HCT116 (cell line): ENCODE measurements around the gene ZNF784. TPM values are rescaled to one million over a fixed set of nuclear protein-coding genes. Genes with fewer than 3 reads are reported as not detected.
A peak's percentile ranks its signal among the peaks of the same experiment; 100 is the strongest.

Experiments used
- ATAC-seq: fragments of 200-7000 bp; cut with Tn5 transposase; 2 replicates; pipeline ENCODE4 v1.9.1; 2020; ENCODE audit warnings: mild to moderate bottlenecking, moderate library complexity
- BruUV-seq: library from RNA; stranded (reverse); fragments of 400-500 nt; replicated peaks from 2 replicates; lab custom pipeline; 2021; lab: Mats Ljungman, UMichigan
- CTCF ChIA-PET: fragments of 300-600 bp; sonication (Branson Sonifier 250); formaldehyde crosslinking; loops from one replicate; lab custom pipeline; 2021; ENCODE audit warnings: antibody characterized with exemption; lab: Charles Lee
- POLR2A ChIA-PET: fragments of 300-600, 350-600 bp; sonication (Branson Sonifier 250); formaldehyde crosslinking; loops from one replicate; lab custom pipeline; 2021; ENCODE audit warnings: antibody characterized with exemption; lab: Charles Lee
- RAD21 ChIA-PET, 2 experiments: fragments of 300-600 bp; sonication (Branson Sonifier 250); formaldehyde crosslinking; loops; one replicate each; lab custom pipeline; 2023; ENCODE audit warnings: low total read pairs in 2 of 2; ENCODE audit not compliant: uncharacterized antibody in 2 of 2, unreplicated experiment in 2 of 2, low non-redundant PET in 1 of 2; lab: Charles Lee
- DNase-seq: peaks from one replicate; pipeline ENCODE4 v3.0.0-alpha.2; 2010; ENCODE audit warnings: low read depth, low spot score
- H2AFZ ChIP-seq: fragments of 200-600 bp; shearing (Covaris generic), sonication (generic); 2 replicates; pipeline ENCODE4 v1.6.1; 2017; ENCODE audit warnings: low read depth, mixed run types, mixed read lengths, antibody characterized with exemption, low read length; ENCODE audit not compliant: poor library complexity, severe bottlenecking
- H3K27ac ChIP-seq: 2 replicates; pipeline ENCODE4 v1.5.1; 2012; ENCODE audit warnings: low read depth, low read length
- H3K27me3 ChIP-seq: fragments of 200-600 bp; sonication (generic); 2 replicates; pipeline ENCODE4 v1.6.1; 2016; ENCODE audit warnings: mixed run types, low read length, mixed read lengths; ENCODE audit not compliant: insufficient read depth
- H3K36me3 ChIP-seq, 2 experiments: fragments of 200-500 bp in 1 of 2; fragments of 200-600 bp in 1 of 2; sonication (Bioruptor generic) in 1 of 2; sonication (generic) in 1 of 2; 2 replicates each; pipeline versions ENCODE4 v1.5.1 to v1.6.1; 2014 to 2016; ENCODE audit warnings: low read length in 2 of 2, inconsistent platforms in 1 of 2, mixed read lengths in 1 of 2, mixed run types in 1 of 2; ENCODE audit not compliant: insufficient read depth in 2 of 2, control insufficient read depth in 1 of 2
- H3K4me1 ChIP-seq, 2 experiments: fragments of 200-600 bp in 1 of 2; sonication (generic) in 1 of 2; 2 replicates each; pipeline versions ENCODE4 v1.5.1 to v1.6.1; 2012 to 2017; ENCODE audit warnings: low read length in 2 of 2, inconsistent platforms in 1 of 2, mild to moderate bottlenecking in 1 of 2, mixed read lengths in 1 of 2, mixed run types in 1 of 2, moderate library complexity in 1 of 2; ENCODE audit not compliant: insufficient read depth in 2 of 2, control insufficient read depth in 1 of 2
- H3K4me2 ChIP-seq: fragments of 200-600 bp; sonication (generic); 2 replicates; pipeline ENCODE4 v1.6.1; 2017; ENCODE audit warnings: mixed run types, low read length, mixed read lengths
- H3K4me3 ChIP-seq, 2 experiments: fragments of 200-600 bp in 1 of 2; sonication (generic) in 1 of 2; replicated peaks in 1 of 2; 2 replicates each; pipeline ENCODE4 v1.5.1; 2011 to 2016; ENCODE audit warnings: low read length in 2 of 2, control low read depth in 1 of 2, low read depth in 1 of 2, mild to moderate bottlenecking in 1 of 2, mixed read lengths in 1 of 2, mixed run types in 1 of 2
- H3K79me2 ChIP-seq: fragments of 200-600 bp; sonication (generic); 2 replicates; pipeline ENCODE4 v1.6.1; 2017; ENCODE audit warnings: mild to moderate bottlenecking, mixed run types, low read length, moderate library complexity, mixed read lengths; ENCODE audit not compliant: insufficient read depth
- H3K9ac ChIP-seq: fragments of 200-600 bp; sonication (generic); 2 replicates; pipeline ENCODE4 v1.6.1; 2016; ENCODE audit warnings: low read length, mixed read lengths
- H3K9me2 ChIP-seq: fragments of 200-600 bp; sonication (generic), shearing (Covaris generic); 2 replicates; pipeline ENCODE4 v1.6.1; 2017; ENCODE audit warnings: mixed run types, mild to moderate bottlenecking, moderate library complexity; ENCODE audit not compliant: insufficient read depth
- H3K9me3 ChIP-seq, 2 experiments: fragments of 200-500 bp in 1 of 2; fragments of 200-600 bp in 1 of 2; sonication (Bioruptor generic) in 1 of 2; sonication (generic) in 1 of 2; 2 replicates each; pipeline ENCODE4 v1.6.1; 2014 to 2017; ENCODE audit warnings: low read length in 2 of 2, mixed read lengths in 2 of 2, inconsistent platforms in 1 of 2, low read depth in 1 of 2, mild to moderate bottlenecking in 1 of 2, mixed run types in 1 of 2, moderate library complexity in 1 of 2; ENCODE audit not compliant: control insufficient read depth in 1 of 2, insufficient read depth in 1 of 2
- H4K20me1 ChIP-seq: fragments of 200-600 bp; sonication (generic), shearing (Covaris generic); 2 replicates; pipeline ENCODE4 v1.6.1; 2017; ENCODE audit warnings: mixed run types, mild to moderate bottlenecking, moderate library complexity; ENCODE audit not compliant: insufficient read depth
- CEBPB ChIP-seq: IDR thresholded peaks from 2 replicates; pipeline ENCODE4 v1.6.1; 2012; ENCODE audit warnings: low read depth
- CTCF ChIP-seq, 3 experiments: fragments of 200-600 bp in 1 of 3; sonication (generic) in 1 of 3; IDR thresholded peaks in 2 of 3; conservative IDR thresholded peaks in 1 of 3; 2 replicates each; pipeline ENCODE4 v1.5.1; 2012 to 2017; ENCODE audit warnings: low read depth in 2 of 3, low read length in 2 of 3, antibody characterized with exemption in 1 of 3, borderline replicate concordance in 1 of 3, control low read depth in 1 of 3, mild to moderate bottlenecking in 1 of 3, mixed read lengths in 1 of 3, mixed run types in 1 of 3, moderate library complexity in 1 of 3; ENCODE audit not compliant: insufficient read depth in 1 of 3
- EGR1 ChIP-seq: IDR thresholded peaks from 2 replicates; pipeline ENCODE4 v1.6.1; 2012; ENCODE audit warnings: low read depth
- ELF1 ChIP-seq: IDR thresholded peaks from 2 replicates; pipeline ENCODE4 v1.6.1; 2012; ENCODE audit warnings: low read depth, borderline replicate concordance
- EZH2 ChIP-seq: fragments of 200-600 bp; sonication (generic); IDR thresholded peaks from 2 replicates; pipeline ENCODE4 v1.6.1; 2017; ENCODE audit warnings: antibody characterized with exemption, mixed run types
- EZH2phosphoT487 ChIP-seq: fragments of 200-600 bp; IDR thresholded peaks from 2 replicates; pipeline ENCODE4 v1.6.1; 2018; ENCODE audit warnings: antibody characterized with exemption, borderline replicate concordance
- FOSL1 ChIP-seq: IDR thresholded peaks from 2 replicates; pipeline ENCODE4 v1.6.1; 2012; ENCODE audit warnings: low read depth
- JUND ChIP-seq: IDR thresholded peaks from 2 replicates; pipeline ENCODE4 v1.6.1; 2012
- MAX ChIP-seq: IDR thresholded peaks from 2 replicates; pipeline ENCODE4 v1.6.1; 2012
- POLR2A ChIP-seq: IDR thresholded peaks from 2 replicates; pipeline ENCODE4 v1.7.0; 2011; ENCODE audit warnings: borderline replicate concordance; ENCODE audit not compliant: insufficient read depth, insufficient read length; ENCODE audit errors: extremely low read depth
- SRF ChIP-seq: IDR thresholded peaks from 2 replicates; pipeline ENCODE4 v1.6.1; 2012; ENCODE audit warnings: low read depth
- YY1 ChIP-seq: IDR thresholded peaks from 2 replicates; pipeline ENCODE4 v1.6.1; 2011; ENCODE audit warnings: low read length, low read depth, moderate library complexity, mild to moderate bottlenecking; ENCODE audit not compliant: insufficient replicate concordance; ENCODE audit errors: extremely low read depth
- ZFX ChIP-seq: fragments of 450-650 bp; IDR thresholded peaks from 2 replicates; pipeline ENCODE4 v1.6.1; 2017
- intact Hi-C: fragments of 100-400 bp; cut with micrococcal nuclease; formaldehyde crosslinking; loops from 2 replicates; pipeline ENCODE4 v1.10.0; 2022
- total RNA-seq: library from RNA; stranded (reverse); gene quantifications from one replicate; pipeline ENCODE4 v1.2.1, GENCODE V29; 2021; ENCODE audit not compliant: unreplicated experiment

ZNF784 gene
- total RNA-seq, 1 experiment from 2014 or later, result 5.3 TPM

DNA sequence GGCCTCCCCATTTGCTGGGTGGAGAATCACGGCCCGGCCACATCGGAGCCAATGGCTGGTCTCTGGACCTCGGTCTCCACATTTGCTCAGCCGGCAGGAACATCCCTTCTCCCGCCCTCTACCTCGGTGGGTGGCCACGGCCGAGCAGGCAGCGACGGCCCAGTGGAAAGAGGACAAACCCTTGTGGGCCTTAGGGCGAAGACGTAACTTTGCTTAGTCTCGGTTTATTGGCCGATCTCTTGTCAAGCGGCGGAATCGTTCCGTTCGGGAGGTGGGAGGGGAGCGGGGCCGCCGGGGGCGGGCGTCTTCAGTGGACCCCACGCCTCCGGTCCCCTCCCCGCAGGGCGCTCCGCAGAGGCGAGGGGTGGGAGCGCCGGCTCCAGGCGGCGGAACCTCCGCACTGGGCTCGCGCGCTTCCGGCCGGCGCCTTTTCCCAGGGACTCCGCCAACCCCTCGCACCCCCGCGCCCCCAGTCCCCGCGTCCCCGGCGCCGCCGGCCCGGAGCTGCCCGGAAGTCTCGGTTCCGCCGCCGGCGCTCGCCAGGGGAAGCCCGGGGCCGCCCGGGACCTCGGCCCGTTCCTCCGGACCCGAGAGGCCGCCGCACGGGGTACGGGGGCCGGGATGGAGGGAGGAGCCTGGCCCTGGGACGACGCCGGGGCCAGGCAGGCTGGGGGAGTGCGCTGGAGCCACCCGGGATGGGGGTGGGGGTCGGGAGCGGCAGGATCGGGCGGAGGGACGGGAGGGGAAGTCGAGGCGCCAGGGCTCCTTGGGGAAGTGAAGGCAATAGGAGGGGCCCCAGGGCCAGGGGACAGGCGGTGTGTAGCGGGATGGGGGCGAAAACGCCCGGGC, 16.4 kb upstream of the ZNF784 start, which contains the start of gene ZNF580 (continued):
- TF ChIP-seq CTCF (IDR thresholded peaks at IDR 0.05 in 2 of 3, conservative IDR thresholded peaks at IDR 0.05 in 1 of 3; ENCODE audit: borderline replicate concordance in 1 of 3, insufficient read depth in 1 of 3, low read depth in 2 of 3, low read length in 2 of 3), result no peak
- peak; percentile 81 for TF ChIP-seq ZFX
- TF ChIP-seq JUND, result no peak; the same call in none of the 2 replicates
- TF ChIP-seq CEBPB, result no peak
- TF ChIP-seq MAX, result 0 out of 2 replicates have a peak, but pooled peaks have one; percentile 40
- TF ChIP-seq YY1, result peak; percentile 48
- TF ChIP-seq EZH2, result no peak
- no peak for TF ChIP-seq ELF1
- no peak for TF ChIP-seq EZH2phosphoT487
- no peak for TF ChIP-seq EGR1
- TF ChIP-seq POLR2A, result peak; percentile 22
- no peak for TF ChIP-seq SRF
- TF ChIP-seq, all 23 proteins: peak for 6

GRCh38 chr19:55640043-55640576, 15.7 kb upstream of the ZNF784 start:
- H2AFZ ChIP-seq, result no peak overlapping the region

More at GRCh38 chr19:55640043-55640576, 15.7 kb upstream of the ZNF784 start:
- no peaks in the 10 kb centered on the region for H3K27me3 ChIP-seq
- peaks cover 6 to 7% of the 10 kb centered on the region in 2 experiments; a peak in 3 of 4 replicates for H3K36me3 ChIP-seq
- TSS peak; percentile 65 for BruUV-seq
- H3K27ac ChIP-seq, result peak overlapping the region; percentile 96
- H3K9me3 ChIP-seq, result no peaks in the 10 kb centered on the region
- intact Hi-C loops, result no loop called here
- H3K4me3 ChIP-seq, result peak overlapping the region; percentile 94 to 97
- H4K20me1 ChIP-seq, result no peaks in the 10 kb centered on the region
- peak; percentile 73 for TF ChIP-seq MAX
- no peak for TF ChIP-seq FOSL1
- H3K79me2 ChIP-seq, result peaks cover 81% of the 10 kb centered on the region
- no peaks in the 10 kb centered on the region for H3K9me2 ChIP-seq
- CTCF ChIA-PET, result interaction anchor here (1.0 kb wide), 1 partner anchor 15 kb away, joined by 5 read pairs; the partner anchor contains the start of gene U2AF2
- RAD21 ChIA-PET, result no interaction called here
- no peak for ATAC-seq
- no peak for DNase-seq
- H3K9ac ChIP-seq, result peak overlapping the region; percentile 99
- POLR2A ChIA-PET, result no interaction called here
- H3K4me1 ChIP-seq, result peaks cover 26 to 64% of the 10 kb centered on the region in 2 experiments
- H3K4me2 ChIP-seq, result peak overlapping the region; percentile 75
